OCI-LY1 (cell line): ENCODE results near the gene CSNK1A1.

ENCODE experiments used
- H2AFZ ChIP-seq: fragments of 200-600 bp; sonication (generic), shearing (Covaris generic); 2 replicates; pipeline ENCODE4 v1.6.0; 2014; ENCODE audit warnings: antibody characterized with exemption, mild to moderate bottlenecking, low read length
- H3F3A ChIP-seq: fragments of 200-600 bp; sonication (generic), shearing (Covaris generic); 2 replicates; pipeline ENCODE4 v1.6.0; 2014; ENCODE audit warnings: mild to moderate bottlenecking, antibody characterized with exemption, low read length, moderate library complexity; ENCODE audit not compliant: insufficient read depth
- H3K27ac ChIP-seq: fragments of 200-600 bp; sonication (generic); 2 replicates; pipeline ENCODE4 v1.5.1; 2014; ENCODE audit warnings: low read length, mixed run types, mild to moderate bottlenecking, low read depth; ENCODE audit not compliant: poor library complexity, severe bottlenecking
- H3K27me3 ChIP-seq: fragments of 200-600 bp; sonication (generic); 2 replicates; pipeline ENCODE4 v1.6.0; 2014; ENCODE audit warnings: antibody characterized with exemption, mild to moderate bottlenecking, low read length, moderate library complexity; ENCODE audit not compliant: insufficient read depth
- H3K36me3 ChIP-seq: fragments of 200-600 bp; sonication (generic); 2 replicates; pipeline ENCODE4 v1.6.1; 2014; ENCODE audit warnings: mild to moderate bottlenecking, antibody characterized with exemption, low read length, moderate library complexity, mixed read lengths; ENCODE audit not compliant: insufficient read depth
- H3K4me1 ChIP-seq: fragments of 200-600 bp; sonication (generic); 2 replicates; pipeline ENCODE4 v1.5.1; 2014; ENCODE audit warnings: mild to moderate bottlenecking, low read length, moderate library complexity; ENCODE audit not compliant: insufficient read depth, severe bottlenecking
- H3K4me2 ChIP-seq: fragments of 200-600 bp; sonication (generic), shearing (Covaris generic); 2 replicates; pipeline ENCODE4 v1.6.1; 2014; ENCODE audit warnings: low read length
- H3K4me3 ChIP-seq: fragments of 200-600 bp; sonication (generic); 2 replicates; pipeline ENCODE4 v1.5.1; 2014; ENCODE audit warnings: low read length, low read depth, mild to moderate bottlenecking, mixed read lengths; ENCODE audit not compliant: poor library complexity, severe bottlenecking
- H3K79me2 ChIP-seq: fragments of 200-600 bp; shearing (Covaris generic); 2 replicates; pipeline ENCODE4 v1.6.1; 2016; ENCODE audit warnings: mixed run types, low read length, mixed read lengths; ENCODE audit not compliant: insufficient read depth
- H3K9ac ChIP-seq: fragments of 200-600 bp; sonication (generic), shearing (Covaris generic); 2 replicates; pipeline ENCODE4 v1.6.1; 2014; ENCODE audit warnings: mild to moderate bottlenecking, low read length, mixed read lengths
- H3K9me2 ChIP-seq: fragments of 200-600 bp; sonication (generic), shearing (Covaris generic); 2 replicates; pipeline ENCODE4 v1.6.1; 2014; ENCODE audit warnings: low read depth, mild to moderate bottlenecking, low read length, mixed read lengths
- H3K9me3 ChIP-seq: fragments of 200-600 bp; shearing (Covaris generic); 2 replicates; pipeline ENCODE4 v1.6.1; 2014; ENCODE audit warnings: low read length, mixed read lengths
- H4K20me1 ChIP-seq: fragments of 200-600 bp; sonication (generic), shearing (Covaris generic); 2 replicates; pipeline ENCODE4 v1.6.0; 2016; ENCODE audit warnings: mild to moderate bottlenecking, low read length; ENCODE audit not compliant: insufficient read depth
- EZH2 ChIP-seq: fragments of 200-600 bp; sonication (generic), shearing (Covaris generic); IDR thresholded peaks from 2 replicates; pipeline ENCODE4 v1.8.0; 2017; ENCODE audit warnings: borderline replicate concordance, mixed run types, mild to moderate bottlenecking, antibody characterized with exemption, low read length, moderate library complexity, mixed read lengths
- TF ChIP-seq, protein P1 (sequence below): fragments of 200-600 bp; sonication (generic), shearing (Covaris generic); IDR thresholded peaks from 2 replicates; pipeline ENCODE4 v1.5.1; 2017; ENCODE audit warnings: mild to moderate bottlenecking, antibody characterized with exemption, low read length, moderate library complexity, mixed read lengths

CSNK1A1 gene

DNA sequence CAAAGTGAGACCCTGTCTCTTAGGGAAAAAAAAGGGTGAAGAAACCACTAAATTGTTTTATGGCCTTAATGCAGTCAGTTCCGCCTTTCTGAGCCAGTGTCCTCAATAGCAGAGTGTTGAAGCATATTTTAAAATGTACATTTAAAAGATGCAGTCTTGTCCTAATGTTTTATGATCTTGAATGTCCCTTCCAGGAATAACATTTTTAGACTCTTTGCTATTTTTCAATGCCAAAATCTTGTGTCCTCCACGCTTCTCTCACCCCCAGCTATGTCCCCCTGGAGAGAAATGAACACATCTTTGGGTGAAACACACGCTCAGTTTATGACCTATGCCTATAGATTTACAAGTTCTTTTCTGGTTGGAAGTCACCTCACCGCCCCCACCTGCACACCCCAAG lies 69.8 kb downstream of the CSNK1A1 start:
- no peaks in the 10 kb centered on the region for H3K9me3 ChIP-seq
- H3K4me2 ChIP-seq = no peak overlapping the region
- no peak overlapping the region for H3K4me3 ChIP-seq
- no peaks in the 10 kb centered on the region for H3K9me2 ChIP-seq
- H3K27me3 ChIP-seq = no peaks in the 10 kb centered on the region
- H3K9ac ChIP-seq = no peak overlapping the region
- H4K20me1 ChIP-seq = no peaks in the 10 kb centered on the region
- H3K4me1 ChIP-seq = no peaks in the 10 kb centered on the region
- no peaks in the 10 kb centered on the region for H3F3A ChIP-seq
- no peaks in the 10 kb centered on the region for H3K36me3 ChIP-seq
- no peaks in the 10 kb centered on the region for H3K79me2 ChIP-seq
- TF ChIP-seq, protein P1, sequence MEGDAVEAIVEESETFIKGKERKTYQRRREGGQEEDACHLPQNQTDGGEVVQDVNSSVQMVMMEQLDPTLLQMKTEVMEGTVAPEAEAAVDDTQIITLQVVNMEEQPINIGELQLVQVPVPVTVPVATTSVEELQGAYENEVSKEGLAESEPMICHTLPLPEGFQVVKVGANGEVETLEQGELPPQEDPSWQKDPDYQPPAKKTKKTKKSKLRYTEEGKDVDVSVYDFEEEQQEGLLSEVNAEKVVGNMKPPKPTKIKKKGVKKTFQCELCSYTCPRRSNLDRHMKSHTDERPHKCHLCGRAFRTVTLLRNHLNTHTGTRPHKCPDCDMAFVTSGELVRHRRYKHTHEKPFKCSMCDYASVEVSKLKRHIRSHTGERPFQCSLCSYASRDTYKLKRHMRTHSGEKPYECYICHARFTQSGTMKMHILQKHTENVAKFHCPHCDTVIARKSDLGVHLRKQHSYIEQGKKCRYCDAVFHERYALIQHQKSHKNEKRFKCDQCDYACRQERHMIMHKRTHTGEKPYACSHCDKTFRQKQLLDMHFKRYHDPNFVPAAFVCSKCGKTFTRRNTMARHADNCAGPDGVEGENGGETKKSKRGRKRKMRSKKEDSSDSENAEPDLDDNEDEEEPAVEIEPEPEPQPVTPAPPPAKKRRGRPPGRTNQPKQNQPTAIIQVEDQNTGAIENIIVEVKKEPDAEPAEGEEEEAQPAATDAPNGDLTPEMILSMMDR = no peak
- TF ChIP-seq EZH2 = no peak
- no peak overlapping the region for H2AFZ ChIP-seq
- H3K27ac ChIP-seq = no peak overlapping the region

DNA sequence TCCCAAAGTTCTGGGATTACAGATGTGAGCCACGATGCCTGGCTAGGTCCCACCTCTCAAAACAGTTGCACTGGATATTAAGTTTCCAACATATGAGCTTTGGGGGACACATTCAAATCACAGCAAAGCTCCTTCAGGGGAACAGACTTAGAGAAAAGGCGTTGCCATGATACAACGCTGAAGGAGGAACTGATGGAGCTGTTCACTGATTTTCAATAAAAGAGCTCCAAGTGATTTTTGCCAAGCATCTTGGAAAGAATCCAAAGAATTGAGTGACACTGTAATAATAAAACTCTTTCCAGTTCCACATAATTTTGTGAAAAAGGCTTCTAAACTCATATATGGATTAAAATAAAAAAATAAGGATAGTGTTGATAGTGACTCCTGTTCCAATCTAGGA lies 72.5 kb downstream of the CSNK1A1 start:
- Histone ChIP-seq H3K36me3 (no peaks in the 10 kb centered on the region), H2AFZ (no peak overlapping the region), H3K27me3 (no peaks in the 10 kb centered on the region), H3K79me2 (no peaks in the 10 kb centered on the region), H3K4me2 (no peak overlapping the region), H3K27ac (no peak overlapping the region), H3K4me1 (no peaks in the 10 kb centered on the region), H3K4me3 (no peak overlapping the region), H4K20me1 (no peaks in the 10 kb centered on the region), H3K9me2 (no peaks in the 10 kb centered on the region), H3K9me3 (no peaks in the 10 kb centered on the region), H3K9ac (no peak overlapping the region), H3F3A (no peaks in the 10 kb centered on the region)
- TF ChIP-seq EZH2 = no peak
- TF ChIP-seq, protein P1 = no peak

DNA sequence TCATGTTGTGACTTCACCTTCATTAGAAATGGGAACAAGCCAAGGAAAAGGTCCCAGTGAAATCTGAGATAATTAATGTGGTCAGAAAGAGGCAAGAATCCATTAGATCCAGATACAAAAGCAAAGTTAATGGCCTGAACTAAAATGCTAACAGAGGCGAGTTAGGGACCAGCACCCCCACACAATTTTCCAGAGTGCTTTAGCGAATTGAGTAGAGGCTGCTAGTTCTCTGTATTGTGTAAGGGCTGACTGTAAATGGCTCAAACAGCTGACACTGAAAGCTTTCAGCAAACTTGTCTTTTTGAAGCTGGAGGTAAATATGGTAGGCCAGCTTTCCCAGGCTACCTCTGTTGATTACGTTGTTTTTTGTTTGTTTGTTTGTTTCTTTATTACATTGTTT lies 75.5 kb downstream of the CSNK1A1 start:
- Histone ChIP-seq H3K79me2 (no peaks in the 10 kb centered on the region), H3K4me3 (no peak overlapping the region), H3K36me3 (no peaks in the 10 kb centered on the region)

More for the DNA sequence above, 75.5 kb downstream of the CSNK1A1 start:
- Histone ChIP-seq H3K9ac (no peak overlapping the region), H2AFZ (no peak overlapping the region), H3K27ac (no peak overlapping the region), H3F3A (no peaks in the 10 kb centered on the region), H3K4me1 (no peaks in the 10 kb centered on the region), H3K27me3 (0 out of 2 replicates have a peak, but pooled peaks cover 4% of the 10 kb centered on the region), H4K20me1 (no peaks in the 10 kb centered on the region), H3K9me3 (no peaks in the 10 kb centered on the region), H3K4me2 (no peak overlapping the region), H3K9me2 (no peaks in the 10 kb centered on the region)
- TF ChIP-seq, protein P1 = no peak
- no peak for TF ChIP-seq EZH2
